Camera-type eye (tissue), 1 donor: ENCODE results near the gene PTPN5. TPM values are rescaled to one million over a fixed set of nuclear protein-coding genes. Genes with fewer than 3 reads are reported as not detected.

Experiments used
- total RNA-seq: library from RNA; depleted of rRNA; stranded (reverse); fragments of >200 nt; gene quantifications from one replicate; pipeline ENCODE4 v1.2.3, GENCODE V29; 2014

Gene PTPN5
- 3.8 TPM for total RNA-seq

GRCh38 chr11:18791207-18791968, at the start of gene PTPN5:
TSS of gene PTPN5 (minus strand) at chr11:18791798. CDS start at chr11:18771958, 19,840 bp downstream.

GRCh38 chr11:18726040-18726439, 65.6 kb downstream of the PTPN5 start, which contains the start of gene IGSF22:
TSS of gene IGSF22 (minus strand) at chr11:18726188. CDS start at chr11:18724236, 1,952 bp downstream.

GRCh38 chr11:18698341-18699268, 93.0 kb downstream of the PTPN5 start, which contains the start of gene TMEM86A:
TSS of gene TMEM86A (plus strand) at chr11:18698779. CDS start at chr11:18698887, 108 bp downstream.

Other genes starting within 250 kb of the PTPN5 start
- gene UEVLD, start 203.1 kb downstream of the PTPN5 start, total RNA-seq, result 30.5 TPM
- gene MISFA, start 192.0 kb downstream of the PTPN5 start, total RNA-seq, result 1.5 TPM
- 29.7 TPM for gene SPTY2D1, start 157.5 kb downstream of the PTPN5 start, total RNA-seq
- 7.3 TPM for gene TMEM86A, start 93.0 kb downstream of the PTPN5 start, total RNA-seq
- 0.44 TPM for gene IGSF22, start 65.6 kb downstream of the PTPN5 start, total RNA-seq
- gene MRGPRX1, start 147.6 kb upstream of the PTPN5 start, total RNA-seq, result not detected